SK-N-SH (cell line): ENCODE data around the gene MAP1B. TPM values are rescaled to one million over a fixed set of nuclear protein-coding genes. Genes with fewer than 3 reads are reported as not detected.
A peak's percentile ranks its signal among the peaks of the same experiment; 100 is the strongest.

ENCODE experiments used
- CTCF ChIA-PET: fragments of 300-600, 350-600 bp; formaldehyde crosslinking; extraction: SDS; loops from one replicate; lab custom pipeline; 2021; lab: Yijun Ruan, JAX
- POLR2A ChIA-PET: fragments of 350-600 bp; sonication (Branson Sonifier 250); formaldehyde crosslinking; extraction: SDS; loops from one replicate; lab custom pipeline; 2020; ENCODE audit warnings: antibody characterized with exemption, inconsistent platforms; lab: Yijun Ruan, JAX
- DNase-seq: peaks from one replicate; pipeline ENCODE4 v3.0.0; 2012
- H2AFZ ChIP-seq: fragments of 200-600 bp; sonication (generic); 2 replicates; pipeline ENCODE4 v1.8.1; 2016; ENCODE audit warnings: antibody characterized with exemption, mild to moderate bottlenecking, low read depth
- H3F3A ChIP-seq: fragments of 200-600 bp; sonication (generic); replicated peaks from 2 replicates; pipeline ENCODE3; 2016; ENCODE audit warnings: antibody characterized with exemption, mild to moderate bottlenecking; ENCODE audit not compliant: insufficient read depth
- H3K27ac ChIP-seq, 2 experiments: fragments of 200-500 bp in 1 of 2; fragments of 200-600 bp in 1 of 2; sonication (Bioruptor generic) in 1 of 2; sonication (generic), shearing (Covaris generic) in 1 of 2; 2 replicates each; pipeline versions ENCODE4 v1.5.1 to v1.6.1; 2014 to 2016; ENCODE audit warnings: low read depth in 2 of 2, inconsistent platforms in 1 of 2, low read length in 1 of 2, mild to moderate bottlenecking in 1 of 2, mixed read lengths in 1 of 2
- H3K27me3 ChIP-seq: fragments of 200-600 bp; sonication (generic), shearing (Covaris generic); 2 replicates; pipeline ENCODE4 v1.6.1; 2016; ENCODE audit warnings: mixed run types; ENCODE audit not compliant: insufficient read depth
- H3K36me3 ChIP-seq, 2 experiments: fragments of 200-500 bp in 1 of 2; fragments of 200-600 bp in 1 of 2; sonication (Bioruptor generic) in 1 of 2; sonication (generic) in 1 of 2; replicated peaks in 1 of 2; 2 replicates each; pipeline versions ENCODE3 to v1.5.1; 2014 to 2016; ENCODE audit warnings: low read length in 1 of 2, mild to moderate bottlenecking in 1 of 2; ENCODE audit not compliant: insufficient read depth in 2 of 2, control insufficient read depth in 1 of 2
- H3K4me1 ChIP-seq, 2 experiments: fragments of 200-500 bp in 1 of 2; fragments of 200-600 bp in 1 of 2; sonication (Bioruptor generic) in 1 of 2; sonication (generic), shearing (Covaris generic) in 1 of 2; 2 replicates each; pipeline versions ENCODE4 v1.5.1 to v1.6.1; 2014 to 2016; ENCODE audit warnings: low read depth in 1 of 2, low read length in 1 of 2, mixed run types in 1 of 2; ENCODE audit not compliant: insufficient read depth in 2 of 2, control insufficient read depth in 1 of 2
- H3K4me2 ChIP-seq: fragments of 200-600 bp; sonication (generic), shearing (Covaris generic); 2 replicates; pipeline ENCODE4 v1.6.1; 2017; ENCODE audit warnings: mixed run types
- H3K4me3 ChIP-seq, 2 experiments: fragments of 200-500 bp in 1 of 2; fragments of 200-600 bp in 1 of 2; sonication (Bioruptor generic) in 1 of 2; sonication (generic), shearing (Covaris generic) in 1 of 2; 2 replicates each; pipeline versions ENCODE4 v1.5.1 to v1.8.1; 2014 to 2016; ENCODE audit warnings: low read depth in 2 of 2, inconsistent platforms in 1 of 2, low read length in 1 of 2, mild to moderate bottlenecking in 1 of 2, mixed read lengths in 1 of 2, moderate library complexity in 1 of 2
- H3K79me2 ChIP-seq: fragments of 200-600 bp; sonication (generic); 2 replicates; pipeline ENCODE4 v1.8.1; 2017; ENCODE audit warnings: mild to moderate bottlenecking; ENCODE audit not compliant: insufficient read depth
- H3K9ac ChIP-seq: fragments of 200-600 bp; sonication (generic); 2 replicates; pipeline ENCODE4 v1.6.1; 2017; ENCODE audit warnings: mixed run types
- H3K9me2 ChIP-seq: fragments of 200-600 bp; sonication (generic); 2 replicates; pipeline ENCODE4 v1.6.1; 2017; ENCODE audit warnings: mixed run types
- H3K9me3 ChIP-seq: fragments of 200-600 bp; sonication (generic); 2 replicates; pipeline ENCODE4 v1.6.1; 2017; ENCODE audit warnings: mixed run types, mild to moderate bottlenecking, moderate library complexity
- H4K20me1 ChIP-seq: fragments of 200-600 bp; sonication (generic); 2 replicates; pipeline ENCODE4 v1.6.1; 2017; ENCODE audit warnings: mild to moderate bottlenecking, mixed run types; ENCODE audit not compliant: insufficient read depth
- CHD2 ChIP-seq: fragments of 150-350 bp; IDR thresholded peaks from 2 replicates; pipeline ENCODE4 v1.6.1; 2018; ENCODE audit warnings: low read length; ENCODE audit not compliant: partially characterized antibody
- ELF1 ChIP-seq: IDR thresholded peaks from 2 replicates; pipeline ENCODE4 v1.4.0; 2012
- EP300 ChIP-seq, 2 experiments: IDR thresholded peaks; 2 replicates each; pipeline versions ENCODE4 v1.4.0 to v1.6.1; 2012; ENCODE audit warnings: borderline replicate concordance in 1 of 2, low read depth in 1 of 2, low read length in 1 of 2
- EZH2phosphoT487 ChIP-seq: fragments of 200-600 bp; sonication (generic); IDR thresholded peaks from 2 replicates; pipeline ENCODE4 v1.6.1; 2017; ENCODE audit warnings: low read depth, mixed run types, mild to moderate bottlenecking, antibody characterized with exemption, moderate library complexity, borderline replicate concordance
- FOSL2 ChIP-seq: IDR thresholded peaks from 2 replicates; pipeline ENCODE4 v1.4.0; 2012; ENCODE audit warnings: low read depth, mild to moderate bottlenecking, moderate library complexity, borderline replicate concordance
- FOXM1 ChIP-seq: IDR thresholded peaks from 2 replicates; pipeline ENCODE4 v1.4.0; 2012; ENCODE audit warnings: low read depth, mild to moderate bottlenecking
- GABPA ChIP-seq: IDR thresholded peaks from 2 replicates; pipeline ENCODE4 v1.4.0; 2012; ENCODE audit warnings: low read depth, mild to moderate bottlenecking
- JUND ChIP-seq: IDR thresholded peaks from 2 replicates; pipeline ENCODE4 v1.4.0; 2012
- MEF2A ChIP-seq: IDR thresholded peaks from 2 replicates; pipeline ENCODE4 v1.4.0; 2012; ENCODE audit warnings: low read depth, borderline replicate concordance
- MXI1 ChIP-seq: IDR thresholded peaks from 2 replicates; pipeline ENCODE4 v1.6.1; 2012; ENCODE audit warnings: mild to moderate bottlenecking, low read depth, low read length, improper control_type of control experiment
- NFIC ChIP-seq: IDR thresholded peaks from 2 replicates; pipeline ENCODE4 v1.4.0; 2012; ENCODE audit warnings: borderline replicate concordance
- NRF1 ChIP-seq: IDR thresholded peaks from 2 replicates; pipeline ENCODE4 v1.6.1; 2012; ENCODE audit warnings: low read depth, mild to moderate bottlenecking, low read length
- POLR2AphosphoS5 ChIP-seq: IDR thresholded peaks from 2 replicates; pipeline ENCODE4 v1.6.1; 2012; ENCODE audit warnings: low read depth, low read length
- RAD21 ChIP-seq: IDR thresholded peaks from 2 replicates; pipeline ENCODE4 v1.6.1; 2012; ENCODE audit warnings: mild to moderate bottlenecking, low read length
- RCOR1 ChIP-seq: fragments of 150-350 bp; IDR thresholded peaks from 2 replicates; pipeline ENCODE4 v1.6.1; 2017; ENCODE audit warnings: antibody characterized with exemption, low read length
- RFX5 ChIP-seq: IDR thresholded peaks from 2 replicates; pipeline ENCODE4 v1.6.1; 2012; ENCODE audit warnings: mild to moderate bottlenecking, improper control_type of control experiment, low read length
- RXRA ChIP-seq: IDR thresholded peaks from 2 replicates; pipeline ENCODE4 v1.4.0; 2012; ENCODE audit warnings: low read depth, mild to moderate bottlenecking, borderline replicate concordance
- SIN3A ChIP-seq: IDR thresholded peaks from 2 replicates; pipeline ENCODE4 v1.6.1; 2012; ENCODE audit warnings: low read depth, mild to moderate bottlenecking, low read length, moderate library complexity, borderline replicate concordance
- SMC3 ChIP-seq: IDR thresholded peaks from 2 replicates; pipeline ENCODE4 v1.6.1; 2012; ENCODE audit warnings: low read depth, low read length, improper control_type of control experiment
- TAF1 ChIP-seq: IDR thresholded peaks from 2 replicates; pipeline ENCODE4 v1.6.1; 2012; ENCODE audit warnings: low read depth, mild to moderate bottlenecking, low read length, moderate library complexity, borderline replicate concordance
- TCF12 ChIP-seq: IDR thresholded peaks from 2 replicates; pipeline ENCODE4 v1.4.0; 2012
- TEAD4 ChIP-seq: IDR thresholded peaks from 2 replicates; pipeline ENCODE4 v1.4.0; 2012; ENCODE audit warnings: mild to moderate bottlenecking, borderline replicate concordance; ENCODE audit not compliant: insufficient read depth
- YY1 ChIP-seq: IDR thresholded peaks from 2 replicates; pipeline ENCODE4 v1.4.0; 2012; ENCODE audit warnings: low read depth, mild to moderate bottlenecking
- WGBS: methylation state at CpG from one replicate; pipeline ENCODE4 v1.1.6; 2017; ENCODE audit warnings: low lambda C conversion rate; 5-methylcytosine and 5-hydroxymethylcytosine counted together
- polyA plus RNA-seq, 3 experiments: library from polyadenylated mRNA; depleted of rRNA; stranded (reverse); fragments of >200 nt; gene quantifications; 2 replicates each; pipeline ENCODE4 v1.2.3, GENCODE V29; 2012
- TF ChIP-seq, protein P1 (sequence below): IDR thresholded peaks from 2 replicates; pipeline ENCODE4 v1.4.0; 2012; ENCODE audit warnings: low read depth
- TF ChIP-seq, protein P2 (sequence below): IDR thresholded peaks from 2 replicates; pipeline ENCODE4 v1.6.1; 2012; ENCODE audit warnings: mild to moderate bottlenecking, low read depth, low read length, moderate library complexity
- TF ChIP-seq, protein P3 (sequence below): IDR thresholded peaks from 2 replicates; pipeline ENCODE4 v1.4.0; 2012; ENCODE audit warnings: low read depth, borderline replicate concordance
- TF ChIP-seq, protein P4 (sequence below): IDR thresholded peaks from 2 replicates; pipeline ENCODE4 v1.4.0; 2012; ENCODE audit warnings: low read depth, borderline replicate concordance

The MAP1B gene
- polyA plus RNA-seq, 1 of the 3 experiments (the other 2 are of a cell fraction), result 47.5 TPM

DNA sequence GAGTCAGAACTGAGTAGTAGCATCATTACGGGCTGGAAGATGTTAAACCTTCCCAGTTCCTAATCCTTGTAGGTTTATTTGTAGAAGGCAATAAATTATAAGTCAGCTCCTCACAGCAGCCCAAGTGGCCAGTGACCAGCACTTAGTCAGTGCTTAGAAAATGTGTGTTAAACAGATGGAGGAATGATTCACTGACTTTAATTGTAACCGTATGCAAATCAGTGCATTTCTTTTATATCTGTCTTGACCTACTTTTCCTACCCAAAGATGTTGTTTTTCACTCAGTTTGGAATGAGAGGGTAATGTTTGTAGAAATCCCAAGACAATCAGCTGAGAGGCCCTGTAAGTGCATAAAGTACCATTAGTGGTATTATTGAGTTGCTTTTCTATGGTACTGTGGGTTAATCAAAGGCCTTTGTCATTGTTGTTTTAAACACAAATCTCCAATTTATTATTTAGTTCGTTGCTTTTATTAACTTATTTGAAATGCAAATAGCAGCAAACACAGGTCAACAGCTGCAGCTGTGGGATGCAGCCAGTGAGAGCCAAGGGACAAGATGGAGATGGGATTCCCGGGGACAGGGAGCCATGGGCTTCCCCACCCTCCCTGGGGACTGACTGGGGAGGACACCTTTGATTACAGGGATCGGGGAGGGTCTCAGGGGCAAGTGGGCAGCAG lies 49.8 kb downstream of the MAP1B start:
- peak overlapping the region; percentile 71 to 83 for H3K27ac ChIP-seq
- WGBS, result 69% methylated on average over 5 of the region's 5 CpGs
- H3K9me3 ChIP-seq, result no peaks in the 10 kb centered on the region
- no peak for DNase-seq
- POLR2A ChIA-PET, result no interaction called here
- H3K4me2 ChIP-seq, result peak overlapping the region; percentile 26; the same call in 1 of the 2 replicates
- H3K9ac ChIP-seq, result 0 out of 2 replicates have a peak overlapping the region, but pooled peaks have one; percentile 1
- CTCF ChIA-PET, result interaction anchor here (0.7 to 0.8 kb wide), 2 partner anchors 10 to 209 kb away, joined by 3 to 5 read pairs; no protein-coding TSS in a partner anchor
- no peak overlapping the region for H2AFZ ChIP-seq
- H3K9me2 ChIP-seq, result no peaks in the 10 kb centered on the region
- H3K4me1 ChIP-seq, result peaks cover 40 to 67% of the 10 kb centered on the region in 2 experiments
- H3K36me3 ChIP-seq, result peaks cover 49 to 56% of the 10 kb centered on the region in 2 experiments
- peaks cover 37% of the 10 kb centered on the region for H3F3A ChIP-seq
- peaks cover 100% of the 10 kb centered on the region for H3K79me2 ChIP-seq
- H3K27me3 ChIP-seq, result no peaks in the 10 kb centered on the region
- no peak overlapping the region for H3K4me3 ChIP-seq
- H4K20me1 ChIP-seq, result peaks cover 100% of the 10 kb centered on the region
- TF ChIP-seq SIN3A (no peak), FOXM1 (no peak), JUND (peak; percentile 58), MXI1 (no peak), NFIC (peak; percentile 46; the same call in 1 of the 2 replicates), RXRA (peak; percentile 11; the same call in 1 of the 2 replicates), TAF1 (no peak), RCOR1 (no peak), TEAD4 (peak; percentile 18; the same call in 1 of the 2 replicates), FOSL2 (peak; percentile 71; the same call in 1 of the 2 replicates), RAD21 (no peak), CHD2 (no peak), RFX5 (no peak), EP300 (IDR thresholded peaks at IDR 0.05; ENCODE audit: borderline replicate concordance in 1 of 2, low read depth in 1 of 2, low read length in 1 of 2) (peak in 1 of 2 experiments; percentile 42; a peak in 1 of 4 replicates), NRF1 (no peak), YY1 (no peak), TCF12 (peak; percentile 93), ELF1 (no peak), SMC3 (no peak), POLR2AphosphoS5 (peak; percentile 74; the same call in 1 of the 2 replicates), GABPA (no peak), EZH2phosphoT487 (no peak), MEF2A (0 out of 2 replicates have a peak, but pooled peaks have one; percentile 47)
- TF ChIP-seq, protein P1, sequence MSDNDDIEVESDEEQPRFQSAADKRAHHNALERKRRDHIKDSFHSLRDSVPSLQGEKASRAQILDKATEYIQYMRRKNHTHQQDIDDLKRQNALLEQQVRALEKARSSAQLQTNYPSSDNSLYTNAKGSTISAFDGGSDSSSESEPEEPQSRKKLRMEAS, result no peak
- TF ChIP-seq, protein P2, sequence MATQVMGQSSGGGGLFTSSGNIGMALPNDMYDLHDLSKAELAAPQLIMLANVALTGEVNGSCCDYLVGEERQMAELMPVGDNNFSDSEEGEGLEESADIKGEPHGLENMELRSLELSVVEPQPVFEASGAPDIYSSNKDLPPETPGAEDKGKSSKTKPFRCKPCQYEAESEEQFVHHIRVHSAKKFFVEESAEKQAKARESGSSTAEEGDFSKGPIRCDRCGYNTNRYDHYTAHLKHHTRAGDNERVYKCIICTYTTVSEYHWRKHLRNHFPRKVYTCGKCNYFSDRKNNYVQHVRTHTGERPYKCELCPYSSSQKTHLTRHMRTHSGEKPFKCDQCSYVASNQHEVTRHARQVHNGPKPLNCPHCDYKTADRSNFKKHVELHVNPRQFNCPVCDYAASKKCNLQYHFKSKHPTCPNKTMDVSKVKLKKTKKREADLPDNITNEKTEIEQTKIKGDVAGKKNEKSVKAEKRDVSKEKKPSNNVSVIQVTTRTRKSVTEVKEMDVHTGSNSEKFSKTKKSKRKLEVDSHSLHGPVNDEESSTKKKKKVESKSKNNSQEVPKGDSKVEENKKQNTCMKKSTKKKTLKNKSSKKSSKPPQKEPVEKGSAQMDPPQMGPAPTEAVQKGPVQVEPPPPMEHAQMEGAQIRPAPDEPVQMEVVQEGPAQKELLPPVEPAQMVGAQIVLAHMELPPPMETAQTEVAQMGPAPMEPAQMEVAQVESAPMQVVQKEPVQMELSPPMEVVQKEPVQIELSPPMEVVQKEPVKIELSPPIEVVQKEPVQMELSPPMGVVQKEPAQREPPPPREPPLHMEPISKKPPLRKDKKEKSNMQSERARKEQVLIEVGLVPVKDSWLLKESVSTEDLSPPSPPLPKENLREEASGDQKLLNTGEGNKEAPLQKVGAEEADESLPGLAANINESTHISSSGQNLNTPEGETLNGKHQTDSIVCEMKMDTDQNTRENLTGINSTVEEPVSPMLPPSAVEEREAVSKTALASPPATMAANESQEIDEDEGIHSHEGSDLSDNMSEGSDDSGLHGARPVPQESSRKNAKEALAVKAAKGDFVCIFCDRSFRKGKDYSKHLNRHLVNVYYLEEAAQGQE, result no peak
- TF ChIP-seq, protein P3, sequence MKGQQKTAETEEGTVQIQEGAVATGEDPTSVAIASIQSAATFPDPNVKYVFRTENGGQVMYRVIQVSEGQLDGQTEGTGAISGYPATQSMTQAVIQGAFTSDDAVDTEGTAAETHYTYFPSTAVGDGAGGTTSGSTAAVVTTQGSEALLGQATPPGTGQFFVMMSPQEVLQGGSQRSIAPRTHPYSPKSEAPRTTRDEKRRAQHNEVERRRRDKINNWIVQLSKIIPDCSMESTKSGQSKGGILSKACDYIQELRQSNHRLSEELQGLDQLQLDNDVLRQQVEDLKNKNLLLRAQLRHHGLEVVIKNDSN, result no peak
- TF ChIP-seq, protein P4, sequence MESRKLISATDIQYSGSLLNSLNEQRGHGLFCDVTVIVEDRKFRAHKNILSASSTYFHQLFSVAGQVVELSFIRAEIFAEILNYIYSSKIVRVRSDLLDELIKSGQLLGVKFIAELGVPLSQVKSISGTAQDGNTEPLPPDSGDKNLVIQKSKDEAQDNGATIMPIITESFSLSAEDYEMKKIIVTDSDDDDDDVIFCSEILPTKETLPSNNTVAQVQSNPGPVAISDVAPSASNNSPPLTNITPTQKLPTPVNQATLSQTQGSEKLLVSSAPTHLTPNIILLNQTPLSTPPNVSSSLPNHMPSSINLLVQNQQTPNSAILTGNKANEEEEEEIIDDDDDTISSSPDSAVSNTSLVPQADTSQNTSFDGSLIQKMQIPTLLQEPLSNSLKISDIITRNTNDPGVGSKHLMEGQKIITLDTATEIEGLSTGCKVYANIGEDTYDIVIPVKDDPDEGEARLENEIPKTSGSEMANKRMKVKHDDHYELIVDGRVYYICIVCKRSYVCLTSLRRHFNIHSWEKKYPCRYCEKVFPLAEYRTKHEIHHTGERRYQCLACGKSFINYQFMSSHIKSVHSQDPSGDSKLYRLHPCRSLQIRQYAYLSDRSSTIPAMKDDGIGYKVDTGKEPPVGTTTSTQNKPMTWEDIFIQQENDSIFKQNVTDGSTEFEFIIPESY, result no peak
